ENCODE data around the gene SAE1.

DNA sequence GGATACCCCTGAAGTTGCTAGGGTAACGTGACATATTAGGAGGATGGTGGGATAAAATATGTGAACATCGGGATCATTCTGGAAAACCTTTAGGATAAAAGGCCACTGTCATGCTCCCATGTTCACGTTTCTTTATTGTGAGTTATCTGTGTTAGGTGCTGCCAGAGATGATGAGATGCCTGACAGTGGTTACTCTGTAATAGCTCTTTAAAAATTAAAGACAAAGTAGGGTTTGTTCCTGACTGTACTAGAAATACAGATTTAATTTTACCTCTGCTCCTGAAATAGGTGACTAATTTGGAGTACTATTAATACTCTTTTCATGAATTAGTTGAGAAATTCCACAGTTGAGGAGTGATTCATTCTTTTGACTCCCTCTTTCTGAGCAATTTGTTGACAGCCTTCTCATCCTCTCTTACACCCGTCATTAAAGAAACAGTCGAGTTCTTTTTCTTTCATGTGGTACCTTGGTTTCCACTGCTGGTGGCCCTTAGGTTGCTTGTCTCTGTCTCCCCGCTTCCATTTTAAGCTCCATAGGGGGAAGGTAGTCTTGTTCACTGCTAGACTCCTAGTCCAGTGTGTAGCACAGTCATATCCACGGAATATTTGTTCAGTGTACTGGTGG lies 28.4 kb downstream of the SAE1 start:
- no peak for TF ChIP-seq POLR2A (IDR thresholded peaks at IDR 0.05)
- TF ChIP-seq, protein P1, sequence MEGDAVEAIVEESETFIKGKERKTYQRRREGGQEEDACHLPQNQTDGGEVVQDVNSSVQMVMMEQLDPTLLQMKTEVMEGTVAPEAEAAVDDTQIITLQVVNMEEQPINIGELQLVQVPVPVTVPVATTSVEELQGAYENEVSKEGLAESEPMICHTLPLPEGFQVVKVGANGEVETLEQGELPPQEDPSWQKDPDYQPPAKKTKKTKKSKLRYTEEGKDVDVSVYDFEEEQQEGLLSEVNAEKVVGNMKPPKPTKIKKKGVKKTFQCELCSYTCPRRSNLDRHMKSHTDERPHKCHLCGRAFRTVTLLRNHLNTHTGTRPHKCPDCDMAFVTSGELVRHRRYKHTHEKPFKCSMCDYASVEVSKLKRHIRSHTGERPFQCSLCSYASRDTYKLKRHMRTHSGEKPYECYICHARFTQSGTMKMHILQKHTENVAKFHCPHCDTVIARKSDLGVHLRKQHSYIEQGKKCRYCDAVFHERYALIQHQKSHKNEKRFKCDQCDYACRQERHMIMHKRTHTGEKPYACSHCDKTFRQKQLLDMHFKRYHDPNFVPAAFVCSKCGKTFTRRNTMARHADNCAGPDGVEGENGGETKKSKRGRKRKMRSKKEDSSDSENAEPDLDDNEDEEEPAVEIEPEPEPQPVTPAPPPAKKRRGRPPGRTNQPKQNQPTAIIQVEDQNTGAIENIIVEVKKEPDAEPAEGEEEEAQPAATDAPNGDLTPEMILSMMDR (IDR thresholded peaks at IDR 0.05) = no peak

Data from breast epithelium (tissue), 3 donors.